OCI-LY1 (cell line): ENCODE measurements around the gene CCDC12.
A peak's percentile ranks its signal among the peaks of the same experiment; 100 is the strongest.

Experiments used
- H2AFZ ChIP-seq: fragments of 200-600 bp; sonication (generic), shearing (Covaris generic); 2 replicates; pipeline ENCODE4 v1.6.0; 2014; ENCODE audit warnings: antibody characterized with exemption, mild to moderate bottlenecking, low read length
- H3F3A ChIP-seq: fragments of 200-600 bp; sonication (generic), shearing (Covaris generic); 2 replicates; pipeline ENCODE4 v1.6.0; 2014; ENCODE audit warnings: mild to moderate bottlenecking, antibody characterized with exemption, low read length, moderate library complexity; ENCODE audit not compliant: insufficient read depth
- H3K27ac ChIP-seq: fragments of 200-600 bp; sonication (generic); 2 replicates; pipeline ENCODE4 v1.5.1; 2014; ENCODE audit warnings: low read length, mixed run types, mild to moderate bottlenecking, low read depth; ENCODE audit not compliant: poor library complexity, severe bottlenecking
- H3K27me3 ChIP-seq: fragments of 200-600 bp; sonication (generic); 2 replicates; pipeline ENCODE4 v1.6.0; 2014; ENCODE audit warnings: antibody characterized with exemption, mild to moderate bottlenecking, low read length, moderate library complexity; ENCODE audit not compliant: insufficient read depth
- H3K36me3 ChIP-seq: fragments of 200-600 bp; sonication (generic); 2 replicates; pipeline ENCODE4 v1.6.1; 2014; ENCODE audit warnings: mild to moderate bottlenecking, antibody characterized with exemption, low read length, moderate library complexity, mixed read lengths; ENCODE audit not compliant: insufficient read depth
- H3K4me1 ChIP-seq: fragments of 200-600 bp; sonication (generic); 2 replicates; pipeline ENCODE4 v1.5.1; 2014; ENCODE audit warnings: mild to moderate bottlenecking, low read length, moderate library complexity; ENCODE audit not compliant: insufficient read depth, severe bottlenecking
- H3K4me2 ChIP-seq: fragments of 200-600 bp; sonication (generic), shearing (Covaris generic); 2 replicates; pipeline ENCODE4 v1.6.1; 2014; ENCODE audit warnings: low read length
- H3K4me3 ChIP-seq: fragments of 200-600 bp; sonication (generic); 2 replicates; pipeline ENCODE4 v1.5.1; 2014; ENCODE audit warnings: low read length, low read depth, mild to moderate bottlenecking, mixed read lengths; ENCODE audit not compliant: poor library complexity, severe bottlenecking
- H3K79me2 ChIP-seq: fragments of 200-600 bp; shearing (Covaris generic); 2 replicates; pipeline ENCODE4 v1.6.1; 2016; ENCODE audit warnings: mixed run types, low read length, mixed read lengths; ENCODE audit not compliant: insufficient read depth
- H3K9ac ChIP-seq: fragments of 200-600 bp; sonication (generic), shearing (Covaris generic); 2 replicates; pipeline ENCODE4 v1.6.1; 2014; ENCODE audit warnings: mild to moderate bottlenecking, low read length, mixed read lengths
- H3K9me2 ChIP-seq: fragments of 200-600 bp; sonication (generic), shearing (Covaris generic); 2 replicates; pipeline ENCODE4 v1.6.1; 2014; ENCODE audit warnings: low read depth, mild to moderate bottlenecking, low read length, mixed read lengths
- H3K9me3 ChIP-seq: fragments of 200-600 bp; shearing (Covaris generic); 2 replicates; pipeline ENCODE4 v1.6.1; 2014; ENCODE audit warnings: low read length, mixed read lengths
- H4K20me1 ChIP-seq: fragments of 200-600 bp; sonication (generic), shearing (Covaris generic); 2 replicates; pipeline ENCODE4 v1.6.0; 2016; ENCODE audit warnings: mild to moderate bottlenecking, low read length; ENCODE audit not compliant: insufficient read depth
- CTCF ChIP-seq: fragments of 200-600 bp; sonication (generic), shearing (Covaris generic); IDR thresholded peaks from 2 replicates; pipeline ENCODE4 v1.5.1; 2017; ENCODE audit warnings: mild to moderate bottlenecking, antibody characterized with exemption, low read length, moderate library complexity, mixed read lengths
- EZH2 ChIP-seq: fragments of 200-600 bp; sonication (generic), shearing (Covaris generic); IDR thresholded peaks from 2 replicates; pipeline ENCODE4 v1.8.0; 2017; ENCODE audit warnings: borderline replicate concordance, mixed run types, mild to moderate bottlenecking, antibody characterized with exemption, low read length, moderate library complexity, mixed read lengths

CCDC12 gene

GRCh38 chr3:47016086-47016933 lies 39.8 kb upstream of the CCDC12 start:
- no peaks in the 10 kb centered on the region for H3K9me2 ChIP-seq
- H3K9ac ChIP-seq, result no peak overlapping the region
- H2AFZ ChIP-seq, result no peak overlapping the region
- no peak overlapping the region for H3K4me3 ChIP-seq
- peaks cover 65% of the 10 kb centered on the region; the same call in 1 of the 2 replicates for H3K36me3 ChIP-seq
- no peaks in the 10 kb centered on the region for H3F3A ChIP-seq
- H3K4me2 ChIP-seq, result no peak overlapping the region
- H4K20me1 ChIP-seq, result no peaks in the 10 kb centered on the region
- TF ChIP-seq CTCF (no peak), EZH2 (no peak)
- no peaks in the 10 kb centered on the region for H3K79me2 ChIP-seq
- H3K27ac ChIP-seq, result peak overlapping the region; percentile 60
- peaks cover 25% of the 10 kb centered on the region for H3K4me1 ChIP-seq
- no peaks in the 10 kb centered on the region for H3K27me3 ChIP-seq
- no peaks in the 10 kb centered on the region for H3K9me3 ChIP-seq

GRCh38 chr3:47015151-47015550 lies 38.6 kb upstream of the CCDC12 start:
- Histone ChIP-seq H3K27ac (no peak overlapping the region), H4K20me1 (no peaks in the 10 kb centered on the region), H3K4me3 (no peak overlapping the region), H3K9me2 (no peaks in the 10 kb centered on the region), H3K36me3 (peaks cover 60% of the 10 kb centered on the region; the same call in 1 of the 2 replicates), H3K9ac (no peak overlapping the region), H3K27me3 (no peaks in the 10 kb centered on the region), H3F3A (no peaks in the 10 kb centered on the region), H3K79me2 (no peaks in the 10 kb centered on the region), H2AFZ (no peak overlapping the region), H3K9me3 (no peaks in the 10 kb centered on the region), H3K4me1 (peaks cover 25% of the 10 kb centered on the region), H3K4me2 (no peak overlapping the region)
- no peak for TF ChIP-seq CTCF
- no peak for TF ChIP-seq EZH2

GRCh38 chr3:47014036-47014435 lies 37.5 kb upstream of the CCDC12 start:
- Histone ChIP-seq H3K9ac (no peak overlapping the region), H2AFZ (no peak overlapping the region), H3K36me3 (peaks cover 49% of the 10 kb centered on the region; the same call in 1 of the 2 replicates), H3K4me3 (no peak overlapping the region), H3K27ac (peak overlapping the region; percentile 11), H4K20me1 (no peaks in the 10 kb centered on the region), H3K9me2 (no peaks in the 10 kb centered on the region), H3K4me1 (peaks cover 32% of the 10 kb centered on the region), H3F3A (no peaks in the 10 kb centered on the region), H3K79me2 (no peaks in the 10 kb centered on the region), H3K9me3 (no peaks in the 10 kb centered on the region), H3K4me2 (no peak overlapping the region), H3K27me3 (no peaks in the 10 kb centered on the region)
- TF ChIP-seq CTCF (no peak), EZH2 (no peak)
